SJSA1 (cell line): Measurements from ENCODE around the gene KIAA1671. TPM values are rescaled to one million over a fixed set of nuclear protein-coding genes. Genes with fewer than 3 reads are reported as not detected.

Source experiments
- DNase-seq, 2 experiments: peaks; one replicate each; pipeline ENCODE4 v3.0.0-alpha.2; 2015 to 2020; ENCODE audit warnings: low spot score in 2 of 2, low read depth in 1 of 2
- H3K27ac ChIP-seq: fragments of 250-450 bp; sonication (Bioruptor Pico); 2 replicates; pipeline ENCODE4 v1.5.1; 2020; ENCODE audit warnings: mild to moderate bottlenecking, moderate library complexity
- H3K27me3 ChIP-seq: fragments of 250-450 bp; sonication (Bioruptor Pico); replicated peaks from 2 replicates; pipeline ENCODE4 v1.5.1; 2020; ENCODE audit warnings: mild to moderate bottlenecking, moderate library complexity
- H3K36me3 ChIP-seq: fragments of 250-450 bp; sonication (Bioruptor Pico); 2 replicates; pipeline ENCODE4 v1.5.1; 2020; ENCODE audit warnings: mild to moderate bottlenecking
- H3K4me1 ChIP-seq: fragments of 250-450 bp; sonication (Bioruptor Pico); replicated peaks from 2 replicates; pipeline ENCODE4 v1.6.1; 2021; ENCODE audit warnings: mild to moderate bottlenecking
- H3K4me3 ChIP-seq: fragments of 250-450 bp; sonication (Bioruptor Pico); 2 replicates; pipeline ENCODE4 v1.5.1; 2020; ENCODE audit warnings: mild to moderate bottlenecking
- H3K9me3 ChIP-seq: fragments of 250-450 bp; sonication (Bioruptor Pico); replicated peaks from 2 replicates; pipeline ENCODE4 v1.5.1; 2020; ENCODE audit warnings: mild to moderate bottlenecking
- total RNA-seq: library from RNA; depleted of rRNA; stranded (reverse); fragments of >200 nt; shearing (Covaris generic); gene quantifications from 2 replicates; pipeline ENCODE4 v1.2.3, GENCODE V29; 2014

The KIAA1671 gene
- total RNA-seq, 1 experiment from 2014 or later: 0.03 TPM

GRCh38 chr22:25136953-25137576 is 184.5 kb downstream of the KIAA1671 start:
- DNase-seq: no peak
- Histone ChIP-seq H3K4me1 (no peaks in the 10 kb centered on the region), H3K4me3 (no peak overlapping the region), H3K36me3 (no peaks in the 10 kb centered on the region), H3K9me3 (no peaks in the 10 kb centered on the region), H3K27me3 (peaks cover 6% of the 10 kb centered on the region; the same call in 1 of the 2 replicates), H3K27ac (no peak overlapping the region)

- Histone ChIP-seq H3K9me3 (no peaks in the 10 kb centered on the region), H3K36me3 (no peaks in the 10 kb centered on the region), H3K27ac (no peak overlapping the region), H3K4me1 (no peaks in the 10 kb centered on the region), H3K27me3 (peaks cover 6% of the 10 kb centered on the region; the same call in 1 of the 2 replicates), H3K4me3 (no peak overlapping the region)
- no peak for DNase-seq
Observed at GRCh38 chr22:25137577-25138525, 185.3 kb downstream of the KIAA1671 start.

- no peaks in the 10 kb centered on the region for H3K36me3 ChIP-seq
- DNase-seq: no peak
- H3K27me3 ChIP-seq: peaks cover 6% of the 10 kb centered on the region; the same call in 1 of the 2 replicates
- H3K4me3 ChIP-seq: no peak overlapping the region
- H3K4me1 ChIP-seq: no peaks in the 10 kb centered on the region
- H3K27ac ChIP-seq: no peak overlapping the region
- no peaks in the 10 kb centered on the region for H3K9me3 ChIP-seq
Observed at GRCh38 chr22:25139062-25139461, 186.5 kb downstream of the KIAA1671 start.

GRCh38 chr22:25142102-25142501 is 189.6 kb downstream of the KIAA1671 start:
- H3K9me3 ChIP-seq: no peaks in the 10 kb centered on the region
- H3K27ac ChIP-seq: no peak overlapping the region
- DNase-seq: no peak
- H3K36me3 ChIP-seq: no peaks in the 10 kb centered on the region
- H3K4me3 ChIP-seq: no peak overlapping the region
- H3K27me3 ChIP-seq: 0 out of 2 replicates have a peak, but pooled peaks cover 5% of the 10 kb centered on the region
- H3K4me1 ChIP-seq: no peaks in the 10 kb centered on the region

- Histone ChIP-seq H3K9me3 (no peaks in the 10 kb centered on the region), H3K27me3 (no peaks in the 10 kb centered on the region), H3K4me3 (no peak overlapping the region), H3K4me1 (no peaks in the 10 kb centered on the region), H3K36me3 (no peaks in the 10 kb centered on the region), H3K27ac (no peak overlapping the region)
- no peak for DNase-seq
Observed at GRCh38 chr22:25143156-25144076, 190.9 kb downstream of the KIAA1671 start.

GRCh38 chr22:25144522-25144921 is 192.0 kb downstream of the KIAA1671 start:
- Histone ChIP-seq H3K4me1 (no peaks in the 10 kb centered on the region), H3K36me3 (no peaks in the 10 kb centered on the region), H3K27ac (no peak overlapping the region), H3K27me3 (no peaks in the 10 kb centered on the region), H3K4me3 (no peak overlapping the region), H3K9me3 (no peaks in the 10 kb centered on the region)
- DNase-seq: no peak

GRCh38 chr22:25146307-25146706 is 193.8 kb downstream of the KIAA1671 start:
- Histone ChIP-seq H3K4me1 (no peaks in the 10 kb centered on the region), H3K36me3 (no peaks in the 10 kb centered on the region), H3K27me3 (no peaks in the 10 kb centered on the region; the same call in 1 of the 2 replicates), H3K4me3 (no peak overlapping the region), H3K27ac (no peak overlapping the region), H3K9me3 (no peaks in the 10 kb centered on the region)
- no peak for DNase-seq

- H3K4me3 ChIP-seq: no peak overlapping the region
- H3K4me1 ChIP-seq: no peaks in the 10 kb centered on the region
- no peak for DNase-seq
- no peak overlapping the region for H3K27ac ChIP-seq
- H3K27me3 ChIP-seq: no peaks in the 10 kb centered on the region; the same call in 1 of the 2 replicates
- no peaks in the 10 kb centered on the region for H3K36me3 ChIP-seq
- no peaks in the 10 kb centered on the region for H3K9me3 ChIP-seq
Observed at GRCh38 chr22:25146906-25147641, 194.6 kb downstream of the KIAA1671 start.

GRCh38 chr22:25147642-25147928 is 195.1 kb downstream of the KIAA1671 start:
- no peaks in the 10 kb centered on the region for H3K4me1 ChIP-seq
- H3K27me3 ChIP-seq: no peaks in the 10 kb centered on the region; the same call in 1 of the 2 replicates
- H3K9me3 ChIP-seq: no peaks in the 10 kb centered on the region
- DNase-seq: no peak
- H3K27ac ChIP-seq: no peak overlapping the region
- no peak overlapping the region for H3K4me3 ChIP-seq
- no peaks in the 10 kb centered on the region for H3K36me3 ChIP-seq

- no peak overlapping the region for H3K4me3 ChIP-seq
- no peak overlapping the region for H3K27ac ChIP-seq
- no peak for DNase-seq
- H3K9me3 ChIP-seq: no peaks in the 10 kb centered on the region
- no peaks in the 10 kb centered on the region for H3K36me3 ChIP-seq
- H3K27me3 ChIP-seq: no peaks in the 10 kb centered on the region; the same call in 1 of the 2 replicates
- no peaks in the 10 kb centered on the region for H3K4me1 ChIP-seq
Observed at GRCh38 chr22:25148149-25148691, 195.7 kb downstream of the KIAA1671 start.

- no peak for DNase-seq
- H3K9me3 ChIP-seq: no peaks in the 10 kb centered on the region
- H3K4me1 ChIP-seq: no peaks in the 10 kb centered on the region
- H3K27me3 ChIP-seq: no peaks in the 10 kb centered on the region; the same call in 1 of the 2 replicates
- H3K27ac ChIP-seq: no peak overlapping the region
- no peak overlapping the region for H3K4me3 ChIP-seq
- no peaks in the 10 kb centered on the region for H3K36me3 ChIP-seq
Observed at GRCh38 chr22:25149014-25149413, 196.5 kb downstream of the KIAA1671 start.

- Histone ChIP-seq H3K36me3 (no peaks in the 10 kb centered on the region), H3K4me1 (no peaks in the 10 kb centered on the region), H3K27me3 (no peaks in the 10 kb centered on the region; the same call in 1 of the 2 replicates), H3K27ac (no peak overlapping the region), H3K9me3 (no peaks in the 10 kb centered on the region), H3K4me3 (no peak overlapping the region)
- DNase-seq: no peak
Observed at GRCh38 chr22:25153961-25154666, 201.6 kb downstream of the KIAA1671 start.
